Activated CD4-positive, alpha-beta T cell treated with anti-CD3 and anti-CD28 coated beads, Interleukin-10, Interleukin-2, amounts not matched to agents 100 ng/mL and 50 ng/mL, durations not matched to agents 16 hours and 8 hours (primary cell): ENCODE measurements around the gene PRKD2.

ENCODE experiments used
- DNase-seq: peaks from one replicate; pipeline ENCODE4 v3.0.0-alpha.2; 2020

Gene PRKD2

DNA sequence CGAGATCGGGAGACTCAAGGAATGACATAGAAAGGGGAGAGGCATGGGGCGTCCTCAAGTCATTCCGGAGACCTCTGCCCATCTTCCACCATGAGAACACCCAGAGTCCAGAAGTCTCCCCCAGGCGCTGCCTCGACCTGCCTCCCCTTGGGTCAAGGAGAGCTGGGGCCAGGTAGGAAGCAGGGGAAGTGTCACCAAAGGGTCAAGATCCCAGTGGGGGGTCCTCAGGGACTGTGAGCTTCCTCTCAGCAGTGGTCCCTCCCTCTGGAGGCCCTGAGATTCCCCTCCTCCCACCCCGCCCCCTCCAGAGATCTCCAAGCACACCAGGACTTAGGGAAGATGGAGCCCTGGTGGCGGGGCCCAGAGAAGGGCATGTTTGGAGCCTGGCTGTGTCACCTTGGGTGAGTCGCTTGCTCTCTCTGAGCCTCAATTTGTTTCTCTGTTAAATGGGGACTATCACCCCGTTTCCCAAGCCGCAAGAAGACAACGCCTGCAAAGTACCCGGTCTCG, 56.9 kb downstream of the PRKD2 start:
- no peak for DNase-seq

- no peak for DNase-seq
These were observed 57.5 kb downstream of the PRKD2 start for GRCh38 chr19:46659151-46660007.

DNA sequence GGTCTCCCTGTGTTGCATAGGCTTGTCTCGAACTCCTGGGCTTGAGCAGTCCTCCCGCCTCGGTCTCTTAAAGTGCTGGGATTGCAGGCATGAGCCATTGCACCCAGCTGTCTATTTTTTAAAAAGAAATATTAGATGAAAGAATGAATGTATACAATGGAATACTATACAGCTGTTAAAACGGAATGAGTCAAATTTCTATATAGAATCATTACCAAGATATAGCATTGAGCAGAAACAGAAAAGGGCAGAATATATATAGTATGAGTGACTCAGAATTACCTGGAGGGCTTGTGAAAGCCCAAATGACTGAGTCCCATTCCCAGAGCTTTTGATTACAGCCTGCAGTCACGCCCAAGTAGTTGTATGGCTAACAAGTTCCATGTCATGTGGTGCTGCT, 60.4 kb downstream of the PRKD2 start:
- DNase-seq, result no peak

GRCh38 chr19:46654621-46655152, 62.2 kb downstream of the PRKD2 start:
- no peak for DNase-seq

- no peak for DNase-seq
These were observed 66.5 kb downstream of the PRKD2 start for GRCh38 chr19:46650445-46650844.

- DNase-seq, result no peak
These were observed 67.7 kb downstream of the PRKD2 start for GRCh38 chr19:46648961-46649960.

DNA sequence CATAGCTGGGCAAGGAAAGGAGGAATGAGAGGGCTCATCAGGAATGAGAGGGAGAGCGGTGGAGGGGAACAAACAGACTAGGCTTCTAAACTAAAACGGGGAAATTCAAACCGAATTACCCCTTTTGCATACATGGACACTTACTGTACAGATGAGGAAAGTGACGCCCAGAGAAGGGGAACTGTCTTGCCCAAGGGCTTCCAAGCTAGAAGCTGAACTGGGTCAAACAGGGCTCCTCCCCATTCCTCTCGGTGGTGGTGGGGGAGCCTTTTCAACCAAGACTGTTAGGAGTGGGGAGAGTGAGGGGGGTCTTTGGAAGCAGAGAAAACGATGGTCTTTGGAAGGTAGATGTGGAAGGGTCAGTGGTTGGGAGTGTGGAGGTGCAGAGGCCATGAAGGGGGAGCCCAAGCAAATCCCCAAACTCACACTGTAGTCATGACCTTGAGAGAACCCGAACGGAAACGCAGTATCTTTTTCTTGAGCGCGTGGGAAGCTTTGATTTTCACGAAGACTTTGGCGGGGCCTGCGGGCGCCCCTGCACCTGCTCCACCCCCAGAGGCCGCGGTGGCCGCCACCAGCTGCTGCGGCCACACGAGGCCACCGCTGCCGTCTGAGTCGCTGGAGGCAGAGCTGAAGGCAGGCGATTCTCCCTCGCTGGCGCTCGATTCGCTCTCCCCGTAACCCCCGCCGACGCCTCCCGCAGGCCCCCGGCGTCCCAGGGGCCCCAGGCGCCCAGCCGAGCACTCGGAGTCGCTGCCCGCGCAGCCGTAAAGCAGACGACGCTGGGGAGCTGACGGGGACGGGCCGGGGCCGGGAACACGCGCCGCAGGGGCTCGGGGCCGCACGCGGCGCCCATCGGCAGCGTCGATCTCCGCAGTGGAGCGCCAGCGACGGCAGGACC, 68.6 kb downstream of the PRKD2 start:
- no peak for DNase-seq

- DNase-seq, result no peak
These were observed 70.5 kb downstream of the PRKD2 start for GRCh38 chr19:46646402-46646801.

- DNase-seq, result no peak
These were observed 72.2 kb downstream of the PRKD2 start for GRCh38 chr19:46644720-46645119.

DNA sequence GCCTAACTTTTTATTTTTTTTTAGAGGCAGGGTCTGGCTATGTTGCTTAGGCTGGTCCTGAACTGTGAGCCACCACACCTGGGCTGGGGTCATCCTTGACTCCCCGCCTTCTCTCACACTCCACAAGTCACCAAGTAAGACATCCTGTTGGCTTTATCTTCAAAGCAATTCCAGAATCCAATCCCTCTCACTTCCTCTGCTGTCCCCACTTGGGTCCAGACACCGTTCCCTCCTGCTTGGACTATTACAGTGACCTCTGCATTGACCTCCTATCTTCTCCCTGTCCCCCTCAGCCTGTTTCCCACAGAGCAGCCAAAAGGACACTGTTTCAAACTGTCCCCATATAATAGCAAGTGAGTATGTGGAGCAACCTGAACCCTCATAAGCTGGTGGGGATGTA, 76.3 kb downstream of the PRKD2 start:
- DNase-seq, result no peak

- peak; percentile 47 for DNase-seq
These were observed 77.3 kb downstream of the PRKD2 start for GRCh38 chr19:46639358-46640182.

- DNase-seq, result no peak
These were observed 79.7 kb downstream of the PRKD2 start for GRCh38 chr19:46637224-46637623.

GRCh38 chr19:46635920-46636761, 80.8 kb downstream of the PRKD2 start, which contains the start of gene GNG8:
Gene GNG8 (minus strand): TSS chr19:46636202. CDS start chr19:46634682, 1,520 bp downstream.
- no peak for DNase-seq

- no peak for DNase-seq
These were observed 82.2 kb downstream of the PRKD2 start for GRCh38 chr19:46634656-46635218.

GRCh38 chr19:46634045-46634655, 82.8 kb downstream of the PRKD2 start:
- DNase-seq, result peak; percentile 96

- no peak for DNase-seq
These were observed 83.8 kb downstream of the PRKD2 start for GRCh38 chr19:46633130-46633529.

GRCh38 chr19:46631481-46631880, 85.4 kb downstream of the PRKD2 start:
- no peak for DNase-seq

GRCh38 chr19:46630586-46631205, 86.2 kb downstream of the PRKD2 start:
- DNase-seq, result no peak

GRCh38 chr19:46629546-46630025, 87.3 kb downstream of the PRKD2 start:
- DNase-seq, result no peak
